GM19193 (cell line): ENCODE data around the gene HOXD11.

Source experiments
- POLR2A ChIP-seq: IDR thresholded peaks from 4 replicates; pipeline ENCODE4 v1.6.1; 2011; ENCODE audit not compliant: insufficient read depth, insufficient read length; ENCODE audit errors: extremely low read depth

Gene HOXD11

DNA sequence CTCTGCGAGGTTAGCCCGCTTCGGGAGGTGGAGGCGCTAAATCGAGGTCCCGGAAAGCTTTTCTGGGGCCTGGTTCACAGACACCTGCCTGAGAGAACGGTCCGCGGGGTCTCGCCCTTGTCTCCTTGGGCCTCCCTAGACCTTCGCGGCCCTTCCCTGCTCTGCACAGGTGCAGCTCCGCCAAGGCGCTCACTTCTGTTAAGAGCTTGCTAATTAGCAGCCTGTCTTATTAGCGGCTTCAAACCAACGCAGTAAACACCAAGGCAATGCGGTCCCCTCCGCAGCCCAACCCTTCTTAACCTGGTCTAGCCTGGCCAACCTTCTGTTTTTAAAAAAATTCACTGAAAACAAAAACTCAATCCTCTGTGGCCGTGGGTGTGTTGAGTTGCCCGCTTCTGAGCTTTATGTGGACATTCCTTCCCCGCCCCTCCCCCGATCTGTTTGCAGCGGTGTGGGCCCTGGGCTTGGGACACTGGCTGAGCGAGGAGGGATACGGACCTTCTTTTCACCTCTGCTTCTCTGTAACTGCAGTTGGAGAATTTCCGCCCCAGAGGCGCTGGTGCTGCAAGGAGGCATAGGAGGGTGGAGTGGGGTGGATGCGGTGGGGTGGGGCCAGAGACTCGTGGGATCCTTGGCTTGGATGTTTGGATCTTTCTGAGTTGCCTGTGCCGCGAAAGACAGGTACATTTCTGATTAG lies 40.9 kb downstream of the HOXD11 start:
- TF ChIP-seq POLR2A, result no peak

- no peak for TF ChIP-seq POLR2A
Observed at GRCh38 chr2:176148751-176149421, 41.8 kb downstream of the HOXD11 start.

DNA sequence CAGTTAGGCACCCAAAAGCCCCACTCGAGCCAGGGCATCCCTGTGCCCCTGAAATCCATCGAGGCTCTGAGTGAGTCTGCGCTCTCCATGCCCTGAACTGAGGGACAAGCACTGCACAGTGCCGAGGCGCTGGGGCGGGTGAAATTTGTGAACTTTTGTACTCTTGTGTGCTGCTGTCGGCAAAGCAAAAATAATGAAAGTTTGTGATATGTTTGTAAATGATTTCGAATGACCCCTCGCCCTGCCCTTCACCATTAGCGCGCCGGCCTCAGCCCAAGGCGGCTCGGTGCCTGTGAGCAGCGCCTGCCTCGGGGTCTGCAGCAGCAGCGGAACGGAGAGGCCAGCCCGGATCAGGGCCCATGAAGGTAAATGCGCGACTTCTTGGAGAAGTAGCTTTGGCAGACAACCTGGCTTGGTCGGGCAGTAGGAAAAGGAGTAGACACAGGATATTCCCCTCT lies 42.4 kb downstream of the HOXD11 start:
- no peak for TF ChIP-seq POLR2A

DNA sequence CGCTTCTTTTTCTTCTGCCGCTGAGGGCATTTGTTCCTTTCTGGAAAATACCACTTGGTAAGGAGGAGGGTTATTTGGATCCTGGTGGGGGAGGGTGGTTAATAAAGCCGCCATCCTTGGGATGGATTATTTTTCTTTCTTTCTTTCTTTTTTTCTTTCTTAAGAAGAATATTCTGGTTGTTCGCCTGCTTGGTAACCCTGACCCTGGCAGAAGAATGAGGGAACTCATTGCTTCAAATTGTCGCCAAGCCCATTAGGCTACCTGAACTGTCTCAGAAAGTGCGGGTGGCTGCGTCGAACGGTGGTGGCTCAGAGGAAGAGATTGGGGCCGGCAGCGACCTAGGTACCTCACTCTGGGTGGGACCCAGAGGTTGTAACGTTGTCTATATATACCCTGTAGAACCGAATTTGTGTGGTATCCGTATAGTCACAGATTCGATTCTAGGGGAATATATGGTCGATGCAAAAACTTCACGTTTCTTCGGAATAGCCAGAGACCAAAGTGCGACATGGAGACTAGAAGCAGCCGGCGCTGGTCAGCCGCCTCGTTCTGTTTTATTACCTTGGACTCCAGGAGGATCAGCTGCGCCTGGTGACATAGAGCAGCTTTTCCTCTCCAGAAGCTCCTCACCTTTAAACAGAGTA lies 43.0 kb downstream of the HOXD11 start:
- TF ChIP-seq POLR2A, result no peak

- TF ChIP-seq POLR2A, result no peak
Observed at GRCh38 chr2:176150584-176151441, 43.7 kb downstream of the HOXD11 start.

DNA sequence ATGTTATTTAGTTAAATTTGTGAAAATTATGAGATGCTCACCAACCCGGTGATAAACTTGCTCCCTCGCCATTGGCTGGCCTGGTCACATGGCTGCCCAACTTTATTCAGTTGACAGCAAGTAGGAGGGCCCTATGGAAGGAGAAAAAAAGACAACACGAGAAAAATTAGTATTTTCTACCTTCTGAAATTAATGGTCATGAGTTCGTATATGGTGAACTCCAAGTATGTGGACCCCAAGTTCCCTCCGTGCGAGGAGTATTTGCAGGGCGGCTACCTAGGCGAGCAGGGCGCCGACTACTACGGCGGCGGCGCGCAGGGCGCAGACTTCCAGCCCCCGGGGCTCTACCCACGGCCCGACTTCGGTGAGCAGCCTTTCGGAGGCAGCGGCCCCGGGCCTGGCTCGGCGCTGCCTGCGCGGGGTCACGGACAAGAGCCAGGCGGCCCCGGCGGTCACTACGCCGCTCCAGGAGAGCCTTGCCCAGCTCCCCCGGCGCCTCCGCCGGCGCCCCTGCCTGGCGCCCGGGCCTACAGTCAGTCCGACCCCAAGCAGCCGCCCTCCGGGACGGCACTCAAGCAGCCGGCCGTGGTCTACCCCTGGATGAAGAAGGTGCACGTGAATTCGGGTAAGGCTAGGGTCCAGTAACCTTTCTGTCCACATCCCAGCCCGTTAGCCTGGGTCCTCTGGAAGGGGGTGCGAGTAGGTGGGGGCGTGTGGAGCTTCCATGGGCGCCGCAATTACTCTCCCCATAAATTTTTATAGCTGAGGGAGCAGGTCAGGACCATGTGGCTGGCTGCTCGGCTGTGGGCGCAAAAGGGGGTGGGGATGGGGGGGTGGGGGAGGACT lies 44.6 kb downstream of the HOXD11 start, which contains the start of gene HOXD4:
TSS of gene HOXD4 (plus strand) at position 109 of the 846 bp plus-strand sequence. CDS start at position 193, 84 bp downstream.
- no peak for TF ChIP-seq POLR2A

DNA sequence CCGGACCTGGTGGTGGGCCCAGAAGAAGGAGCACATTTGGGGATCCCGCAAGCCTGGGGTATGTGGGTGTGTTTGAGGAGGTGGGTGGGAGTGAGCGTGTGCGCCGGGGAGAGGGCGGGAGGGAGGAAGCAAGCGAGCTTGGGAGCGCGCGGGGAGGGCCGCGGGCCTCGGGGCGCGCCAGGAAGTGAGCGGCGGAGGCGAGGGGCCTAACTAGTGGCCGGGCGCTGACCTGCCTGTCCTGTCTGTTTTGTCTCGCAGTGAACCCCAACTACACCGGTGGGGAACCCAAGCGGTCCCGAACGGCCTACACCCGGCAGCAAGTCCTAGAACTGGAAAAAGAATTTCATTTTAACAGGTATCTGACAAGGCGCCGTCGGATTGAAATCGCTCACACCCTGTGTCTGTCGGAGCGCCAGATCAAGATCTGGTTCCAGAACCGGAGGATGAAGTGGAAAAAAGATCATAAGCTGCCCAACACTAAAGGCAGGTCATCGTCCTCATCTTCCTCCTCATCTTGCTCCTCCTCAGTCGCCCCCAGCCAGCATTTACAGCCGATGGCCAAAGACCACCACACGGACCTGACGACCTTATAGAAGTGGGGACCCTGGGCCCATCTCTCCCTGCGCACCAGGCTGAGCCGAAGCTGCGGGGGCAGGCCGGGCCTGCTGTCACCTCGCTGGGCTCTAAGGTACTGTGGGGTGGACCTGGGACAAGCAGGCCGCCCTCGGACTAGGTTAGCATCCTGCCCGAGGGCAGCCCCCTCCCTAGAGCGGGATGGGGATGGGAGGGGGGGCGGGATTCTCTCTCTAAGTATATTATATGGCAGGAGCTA lies 45.5 kb downstream of the HOXD11 start:
- no peak for TF ChIP-seq POLR2A

GRCh38 chr2:176154576-176155252 lies 47.6 kb downstream of the HOXD11 start:
- TF ChIP-seq POLR2A, result no peak

DNA sequence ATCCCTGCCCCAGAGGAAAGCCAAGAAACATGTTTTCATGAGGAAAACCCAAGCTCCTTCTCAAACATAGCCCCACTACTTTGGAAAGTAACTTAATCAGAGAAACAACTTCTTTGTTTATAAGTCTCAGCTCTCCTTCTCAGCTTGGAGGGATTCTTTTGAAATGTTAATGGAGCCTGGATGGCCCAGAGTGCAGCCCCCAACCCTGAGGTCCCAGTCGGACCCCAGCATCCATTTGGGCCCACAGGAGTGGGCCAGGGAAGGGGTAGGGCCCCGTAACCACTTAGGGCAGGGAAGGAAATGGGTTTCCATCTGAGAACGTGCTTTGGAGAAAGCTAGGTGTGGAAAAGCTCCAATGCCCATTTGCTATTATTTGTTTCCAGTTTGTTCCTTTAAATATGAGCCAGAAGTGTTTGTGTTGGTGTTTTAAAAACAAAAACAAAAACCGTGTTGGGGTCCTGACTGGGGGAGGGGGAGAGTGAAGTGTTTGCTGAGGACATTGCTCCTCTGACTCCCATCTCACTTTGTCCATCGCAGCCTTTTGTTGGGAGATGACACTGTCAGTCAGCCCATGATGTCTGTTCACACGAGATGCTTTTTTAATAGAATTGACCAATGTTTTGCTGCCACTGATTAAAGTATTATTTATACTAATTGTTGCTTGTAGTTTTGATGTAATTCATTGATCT lies 48.4 kb downstream of the HOXD11 start:
- no peak for TF ChIP-seq POLR2A

DNA sequence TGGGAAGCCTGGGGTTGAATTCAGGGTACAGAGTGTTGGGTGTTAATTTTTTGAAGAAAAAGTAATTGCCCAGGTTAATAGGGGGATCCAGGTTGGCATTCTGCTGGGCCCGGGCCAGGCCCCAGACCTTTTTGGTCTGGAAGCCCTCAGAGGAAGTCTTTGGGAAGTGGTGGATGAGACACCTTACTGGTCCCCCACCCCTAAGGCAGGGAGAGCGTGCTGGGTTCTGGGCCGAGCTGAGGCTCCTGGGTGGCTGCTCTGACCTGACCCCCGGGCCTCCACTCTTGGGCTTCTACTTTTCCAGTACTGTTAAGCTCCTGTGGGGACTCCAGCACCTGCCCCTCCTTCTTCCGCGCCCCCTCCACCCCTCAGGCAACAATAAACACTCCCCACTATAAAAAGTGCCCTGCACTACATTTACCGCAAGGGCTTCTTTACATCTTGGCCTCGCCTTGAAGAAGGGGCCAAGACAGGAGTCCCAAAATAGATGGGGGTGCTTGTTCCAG lies 49.3 kb downstream of the HOXD11 start:
- TF ChIP-seq POLR2A, result no peak

- no peak for TF ChIP-seq POLR2A
Observed at GRCh38 chr2:176156807-176157498, 49.9 kb downstream of the HOXD11 start, which contains the start of gene HOXD3. Gene HOXD3, plus strand, starts transcription at chr2:176157307. Its CDS starts 11,808 bp downstream, at chr2:176169115.

DNA sequence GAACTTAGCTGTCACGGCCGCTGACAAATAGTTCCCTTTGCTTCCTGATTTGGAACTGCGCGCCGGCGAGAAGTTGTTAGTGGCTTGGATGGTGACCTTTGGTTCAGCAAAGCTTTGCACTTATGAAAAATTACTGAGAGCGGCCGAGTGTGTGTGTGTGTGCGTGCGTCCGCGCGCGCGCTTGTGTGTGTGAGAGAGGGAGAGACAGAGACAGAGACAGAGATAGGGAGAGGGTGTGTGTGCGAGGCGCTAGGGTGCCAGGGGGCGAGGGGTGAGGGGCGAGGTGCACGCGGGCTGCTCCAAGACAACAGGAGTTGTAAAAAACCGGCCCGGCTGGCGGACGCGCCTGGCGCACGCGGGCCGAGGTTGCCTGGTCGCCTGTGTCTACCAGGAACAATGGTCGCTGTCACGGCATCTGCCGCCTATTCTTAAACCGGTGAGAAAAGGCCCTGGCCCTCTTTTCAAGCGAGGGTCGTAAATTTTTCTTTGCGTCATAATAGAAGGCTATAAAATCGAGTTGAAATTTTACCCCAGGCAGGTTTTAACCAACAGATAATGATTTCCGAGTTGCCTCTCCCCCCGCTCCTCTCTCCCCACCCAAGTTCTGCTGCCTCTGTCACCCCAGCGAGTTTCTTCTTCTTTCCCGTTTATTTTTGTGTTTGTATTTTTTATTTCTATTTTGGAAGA lies 50.6 kb downstream of the HOXD11 start:
- no peak for TF ChIP-seq POLR2A
